Erythroblast (primary cell): Measurements from ENCODE around the gene TMTC3.

ENCODE experiments used
- GATA1 ChIP-seq: IDR thresholded peaks from 2 replicates; pipeline ENCODE4 v1.6.1; 2011; ENCODE audit warnings: low read depth, mild to moderate bottlenecking, control low read depth, low read length, moderate library complexity
- POLR2A ChIP-seq: IDR thresholded peaks from 2 replicates; pipeline ENCODE4 v1.6.1; 2011; ENCODE audit warnings: mild to moderate bottlenecking, low read length

DNA sequence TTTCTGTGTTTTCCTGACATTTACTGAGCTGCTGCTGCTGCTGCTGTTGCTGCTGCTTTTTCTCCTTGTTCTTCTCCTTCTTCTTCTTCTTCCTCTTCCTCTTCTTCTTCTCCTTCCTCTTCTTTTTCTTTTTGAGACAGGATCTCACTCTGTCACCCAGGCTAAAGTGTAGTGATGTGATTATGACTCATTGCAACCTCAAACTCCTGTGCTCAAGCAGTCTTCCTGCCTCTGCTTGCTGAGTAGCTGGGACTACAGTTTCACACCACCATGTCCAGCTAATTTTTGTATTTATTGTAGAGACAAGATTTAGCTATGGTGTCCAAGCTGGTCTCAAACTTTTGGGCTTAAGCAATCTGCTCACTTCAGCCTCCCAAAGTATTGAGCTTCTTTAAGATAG, 95.8 kb downstream of the TMTC3 start:
- TF ChIP-seq POLR2A = no peak
- no peak for TF ChIP-seq GATA1
